Vagina (tissue), 2 donors: Measurements from ENCODE around the gene ING1.
"Not testable (repeated sequence)": the region's sequence is repeated elsewhere in the genome, so short reads cannot be mapped to it uniquely, and the experiment has no call there.

ENCODE experiments used
- CTCF ChIP-seq, 3 experiments: fragments of 450-650 bp in 2 of 3; fragments of 200-600 bp in 1 of 3; sonication (generic) in 1 of 3; IDR thresholded peaks; one replicate each; pipeline ENCODE4 v1.5.1; 2017 to 2019; ENCODE audit warnings: antibody characterized with exemption in 3 of 3, mild to moderate bottlenecking in 2 of 3, moderate library complexity in 2 of 3
- POLR2A ChIP-seq, 2 donors: fragments of 450-650 bp; IDR thresholded peaks; one replicate each; pipeline ENCODE4 v1.6.1; 2017; ENCODE audit warnings: antibody characterized with exemption in 2 of 2, mild to moderate bottlenecking in 2 of 2, moderate library complexity in 2 of 2

GRCh38 chr13:110701061-110701460 lies 12.4 kb upstream of the ING1 start:
- not testable (repeated sequence) for TF ChIP-seq POLR2A, CTCF (IDR thresholded peaks at IDR 0.05)
